CD4-positive, alpha-beta T cell treated with Interleukin-21 for 1 hour (primary cell): Measurements from ENCODE around the gene SUFU.

Source experiments
- DNase-seq: peaks from one replicate; pipeline ENCODE4 v3.0.0-alpha.2; 2020

Gene SUFU

DNA sequence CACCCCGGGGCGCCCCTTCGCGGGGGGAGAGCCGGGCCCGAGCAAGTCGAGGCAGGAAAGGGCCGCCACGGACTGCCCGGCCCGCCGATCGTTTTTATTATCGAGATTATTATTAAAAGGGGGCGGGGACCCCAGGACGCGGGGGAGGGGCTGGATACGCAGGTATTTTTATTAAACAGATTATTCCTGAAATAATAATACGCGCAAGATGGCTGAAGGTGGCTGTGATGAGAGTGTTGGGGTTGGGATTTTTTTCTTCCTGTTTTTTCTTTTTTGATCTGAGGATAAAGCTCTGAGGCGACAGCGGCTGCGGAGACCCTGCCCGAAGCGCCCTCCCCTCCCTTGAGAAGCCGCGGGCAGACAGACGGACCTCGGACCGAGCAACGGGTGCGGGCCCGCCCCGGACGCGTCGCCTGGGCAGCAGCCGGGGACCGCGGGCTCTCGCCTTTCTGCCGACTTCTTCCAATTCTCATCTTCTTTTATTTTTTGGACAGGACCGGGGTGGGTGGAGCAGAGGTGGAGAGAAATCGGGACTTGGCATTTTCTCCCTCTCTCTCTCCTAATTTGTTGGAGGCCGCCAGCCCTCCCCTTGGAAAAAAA is 139.1 kb downstream of the SUFU start:
- DNase-seq, result peak; percentile 66

GRCh38 chr10:102643336-102644065 is 139.7 kb downstream of the SUFU start:
- DNase-seq, result peak; percentile 56

DNA sequence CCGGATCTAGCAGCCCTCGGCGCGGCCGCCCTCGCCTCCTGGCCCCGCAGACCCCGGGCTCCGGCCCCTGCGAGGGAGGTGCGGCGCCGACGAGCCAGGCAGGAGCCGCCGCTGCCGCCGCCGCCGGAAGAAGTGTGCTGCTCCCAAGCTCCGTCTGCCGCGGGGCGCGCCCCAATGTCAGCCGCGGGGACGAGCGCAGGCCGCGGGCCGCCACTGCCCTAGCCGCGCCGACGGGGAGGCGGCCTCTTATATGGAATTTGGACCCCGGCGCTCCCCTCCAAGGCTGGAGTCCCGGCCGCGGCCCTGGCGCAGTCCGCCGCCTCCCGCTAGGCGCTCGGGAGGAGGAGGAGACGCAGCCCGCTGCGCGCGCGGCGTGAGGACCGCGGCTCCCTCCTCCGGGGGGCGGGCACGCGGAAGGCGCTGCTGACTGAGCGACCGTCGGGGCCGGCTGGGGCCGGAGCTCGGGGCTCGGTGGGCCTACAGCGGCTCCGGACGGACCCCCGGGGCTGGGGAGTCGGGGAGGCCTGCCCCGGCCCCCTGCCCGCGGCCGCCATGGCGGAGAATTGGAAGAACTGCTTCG is 140.4 kb downstream of the SUFU start, which contains the start of gene TRIM8:
Gene TRIM8, plus strand, starts transcription at position 414 of the 580 bp plus-strand sequence. Its CDS starts 139 bp downstream, at position 553.
- DNase-seq, result peak; percentile 54

DNA sequence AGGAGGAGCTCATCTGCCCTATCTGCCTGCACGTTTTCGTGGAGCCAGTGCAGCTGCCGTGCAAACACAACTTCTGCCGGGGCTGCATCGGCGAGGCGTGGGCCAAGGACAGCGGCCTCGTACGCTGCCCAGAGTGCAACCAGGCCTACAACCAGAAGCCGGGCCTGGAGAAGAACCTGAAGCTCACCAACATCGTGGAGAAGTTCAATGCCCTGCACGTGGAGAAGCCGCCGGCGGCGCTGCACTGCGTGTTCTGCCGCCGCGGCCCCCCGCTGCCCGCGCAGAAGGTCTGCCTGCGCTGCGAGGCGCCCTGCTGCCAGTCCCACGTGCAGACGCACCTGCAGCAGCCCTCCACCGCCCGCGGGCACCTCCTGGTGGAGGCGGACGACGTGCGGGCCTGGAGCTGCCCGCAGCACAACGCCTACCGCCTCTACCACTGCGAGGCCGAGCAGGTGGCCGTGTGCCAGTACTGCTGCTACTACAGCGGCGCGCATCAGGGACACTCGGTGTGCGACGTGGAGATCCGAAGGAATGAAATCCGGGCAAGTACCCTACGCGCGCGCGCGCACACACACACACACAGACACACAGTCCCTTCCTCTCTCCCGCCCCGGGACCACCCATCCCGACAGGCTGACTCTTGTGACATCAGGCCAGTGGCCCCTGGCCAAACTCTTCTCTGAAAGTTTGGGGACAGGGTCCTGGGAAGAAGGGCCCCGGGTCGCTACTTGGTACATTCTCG is 141.0 kb downstream of the SUFU start:
- peak; percentile 86 for DNase-seq

GRCh38 chr10:102645388-102645740 is 141.6 kb downstream of the SUFU start:
- peak; percentile 69 for DNase-seq

DNA sequence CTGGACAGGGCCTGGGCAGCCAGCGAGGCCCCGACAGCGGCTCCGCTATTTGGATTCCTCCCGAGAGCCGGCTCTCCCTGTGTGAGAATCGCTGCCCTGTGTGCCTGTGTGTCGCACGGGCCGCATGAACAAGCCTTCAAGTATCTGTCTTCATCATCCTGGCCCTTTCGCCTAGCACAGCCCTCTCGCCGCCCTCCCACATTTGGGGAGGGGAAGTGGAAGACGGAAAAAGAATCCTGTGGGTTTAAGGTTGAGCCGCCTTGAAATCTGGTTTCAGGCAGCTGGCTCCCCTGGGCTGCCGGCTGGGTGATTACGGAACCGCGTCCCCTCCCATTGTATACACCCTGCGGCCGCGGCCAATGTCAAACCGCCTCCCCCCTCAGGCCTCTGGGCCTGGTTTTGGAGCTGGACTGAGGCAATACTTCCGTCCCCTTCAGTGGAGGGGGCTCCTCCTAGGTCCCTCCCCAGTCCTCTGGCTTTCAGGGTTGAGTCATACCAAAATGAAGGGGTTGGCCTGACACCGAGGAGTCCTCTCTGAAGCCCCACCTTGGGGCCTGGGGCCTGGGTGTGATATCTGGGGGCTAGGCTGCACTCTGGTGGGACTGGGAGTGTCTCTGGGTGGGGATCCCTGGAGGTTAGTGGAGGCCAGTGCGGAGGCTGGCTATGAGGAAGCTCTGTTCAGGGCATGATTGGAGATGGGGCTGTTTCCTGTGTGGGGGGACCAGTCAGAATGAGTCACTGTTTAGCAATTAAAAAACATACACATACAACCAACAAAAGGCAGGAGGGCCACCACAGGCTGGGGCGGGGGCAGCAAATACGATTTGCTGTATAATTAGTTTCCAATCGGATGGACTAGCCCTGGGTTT is 142.2 kb downstream of the SUFU start:
- peak; percentile 81 for DNase-seq

DNA sequence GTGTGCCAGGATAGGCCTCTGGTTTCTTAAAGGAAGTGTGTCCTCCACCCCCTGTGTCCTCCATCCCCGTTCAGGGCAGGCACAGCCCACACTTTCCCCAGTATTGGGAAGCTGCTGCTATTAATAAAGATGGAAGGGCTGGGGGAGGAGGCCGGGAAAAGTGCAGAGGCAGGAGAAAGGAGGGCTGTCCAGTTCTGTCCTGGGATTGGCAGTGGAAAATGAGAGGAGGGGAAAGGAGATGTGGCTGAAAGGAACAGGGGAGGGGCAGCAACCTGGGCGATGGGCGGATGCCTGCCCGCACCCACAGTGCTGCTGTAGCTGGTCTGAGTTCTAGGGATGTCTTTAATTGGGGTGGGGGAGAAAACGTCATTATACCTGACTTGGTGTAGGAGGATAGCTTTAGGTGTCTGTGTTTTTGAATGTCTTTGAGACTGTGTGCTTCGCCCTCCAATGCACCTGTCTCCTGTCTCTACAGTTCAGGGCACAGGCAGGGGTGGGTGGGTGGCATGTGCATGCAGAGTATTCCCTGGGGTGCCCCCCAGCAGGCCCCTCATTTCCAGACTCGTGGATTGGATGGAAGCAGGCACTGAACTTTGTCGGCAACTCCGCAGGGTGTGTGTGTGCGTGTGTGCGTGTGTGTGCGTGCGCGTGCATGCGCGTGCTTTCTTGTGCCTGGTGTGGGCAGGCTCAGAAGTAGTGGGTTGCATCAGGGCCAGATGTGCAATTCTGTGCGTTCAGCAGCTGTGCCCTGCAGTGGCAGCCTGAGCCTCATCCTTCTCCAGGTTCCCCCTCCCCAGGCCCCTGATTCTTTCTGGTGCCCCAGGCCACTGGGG is 143.1 kb downstream of the SUFU start:
- DNase-seq, result peak; percentile 53

DNA sequence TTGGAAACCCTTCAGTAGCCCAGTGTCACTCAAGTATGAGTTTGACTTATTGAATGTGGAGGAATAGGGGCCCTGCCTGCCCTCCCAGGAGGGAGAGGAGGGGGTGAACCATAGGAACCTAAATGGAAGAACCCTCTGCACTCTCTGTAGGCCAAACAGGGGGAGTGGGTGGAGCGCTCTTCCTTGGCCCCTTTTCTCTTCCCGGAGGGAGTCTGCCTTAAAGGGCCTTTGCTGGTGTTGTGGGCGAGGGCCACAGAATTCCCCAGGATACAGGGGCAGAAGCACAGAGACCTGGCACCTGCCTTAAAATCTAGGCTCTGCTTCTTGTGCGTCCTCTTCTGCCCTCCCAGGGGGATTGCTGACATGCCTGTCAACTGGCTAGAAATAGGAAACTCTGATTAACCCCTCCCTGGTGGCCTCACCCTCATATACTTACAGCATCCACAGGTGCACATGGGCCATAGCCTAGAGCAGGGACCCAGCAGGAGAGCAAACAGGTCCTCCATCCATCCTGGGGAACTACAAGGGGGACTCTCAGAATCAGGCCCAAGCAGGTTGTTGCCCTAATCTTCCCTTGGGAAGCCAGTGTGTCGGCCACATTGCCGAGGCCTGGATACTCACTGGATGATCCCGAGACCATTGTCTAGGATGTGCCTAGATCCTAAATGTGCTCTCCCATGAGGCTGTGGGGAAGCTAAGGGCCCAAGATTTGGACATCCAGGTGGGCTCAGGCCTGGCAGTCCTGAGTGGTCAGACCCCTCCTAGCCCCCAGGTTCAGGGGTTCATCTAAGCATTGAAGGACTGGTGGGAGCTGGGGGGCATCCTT is 143.9 kb downstream of the SUFU start:
- DNase-seq, result no peak

DNA sequence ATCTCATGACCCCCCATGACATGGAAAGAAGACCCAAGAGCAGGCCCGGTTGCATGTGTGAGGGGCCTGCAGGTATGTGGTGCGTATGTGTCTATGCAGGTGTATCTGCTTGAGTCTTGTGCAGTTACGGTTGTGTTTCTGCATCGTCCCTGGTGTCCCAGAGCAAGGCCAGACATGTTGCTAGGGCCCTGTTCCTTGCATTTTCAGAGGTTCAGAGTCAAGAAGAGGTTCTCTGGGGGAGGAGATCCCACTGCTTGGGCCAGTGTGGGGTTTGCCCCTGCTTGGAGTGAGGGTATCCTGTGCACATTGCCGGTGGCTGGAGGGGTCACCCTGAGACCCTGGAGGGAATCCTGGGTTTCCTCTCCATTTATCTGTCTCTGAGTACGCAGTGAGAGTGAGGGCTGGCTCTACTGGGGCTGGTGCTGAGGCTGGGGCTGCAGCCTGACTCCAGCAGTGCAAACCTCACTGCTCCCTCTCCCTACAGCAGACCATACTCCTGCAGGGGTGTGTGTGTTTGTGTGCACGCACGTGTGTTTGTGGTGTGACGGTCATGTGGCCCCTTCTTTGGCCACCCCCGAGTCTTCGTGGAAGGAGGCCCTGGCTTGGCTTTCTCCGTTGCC is 144.6 kb downstream of the SUFU start:
- no peak for DNase-seq

- DNase-seq, result peak; percentile 31
Observed at GRCh38 chr10:102648889-102649796, 145.4 kb downstream of the SUFU start.

GRCh38 chr10:102649797-102650654 is 146.3 kb downstream of the SUFU start:
- no peak for DNase-seq

DNA sequence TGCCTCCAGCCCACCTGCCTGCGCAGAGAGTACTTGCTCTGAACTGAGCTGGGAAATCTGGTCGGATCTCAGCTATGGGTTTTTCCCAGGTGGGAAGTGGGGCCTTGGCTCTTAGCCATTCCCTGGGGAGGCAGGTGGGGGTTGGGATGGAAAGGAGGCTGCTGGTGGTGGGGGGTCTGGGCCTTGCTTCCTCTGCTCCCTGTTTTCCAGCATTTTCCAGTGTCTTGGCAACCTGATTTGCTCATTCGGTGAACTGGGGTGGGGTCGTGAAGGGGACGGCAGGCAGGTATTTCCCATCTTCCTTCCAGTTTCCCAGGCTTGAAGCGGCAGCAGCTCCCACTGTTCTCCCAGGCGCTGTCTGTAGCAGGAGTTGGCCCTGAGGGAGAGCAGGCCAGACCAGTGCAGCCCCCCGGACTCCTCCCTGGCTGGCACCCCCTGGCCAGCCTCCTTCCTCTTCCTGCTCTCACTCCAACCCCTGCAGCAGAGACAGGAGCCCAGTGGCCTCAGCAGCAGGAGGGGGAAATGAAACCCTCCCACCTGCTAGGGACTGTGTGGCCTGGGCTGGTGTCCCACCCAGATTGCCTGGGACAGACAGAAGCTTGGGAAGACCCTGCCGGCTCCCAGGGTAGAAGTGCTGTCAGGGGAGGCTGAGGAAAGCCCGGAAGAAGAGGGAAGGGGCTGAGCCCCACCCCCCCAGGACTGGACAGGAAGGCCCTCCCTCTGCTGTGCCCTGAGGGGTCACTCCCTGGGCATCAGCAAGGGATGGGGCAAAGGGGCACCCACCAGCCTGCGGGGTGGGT is 147.1 kb downstream of the SUFU start:
- no peak for DNase-seq

- DNase-seq, result no peak
Observed at GRCh38 chr10:102651455-102652169, 147.8 kb downstream of the SUFU start.

DNA sequence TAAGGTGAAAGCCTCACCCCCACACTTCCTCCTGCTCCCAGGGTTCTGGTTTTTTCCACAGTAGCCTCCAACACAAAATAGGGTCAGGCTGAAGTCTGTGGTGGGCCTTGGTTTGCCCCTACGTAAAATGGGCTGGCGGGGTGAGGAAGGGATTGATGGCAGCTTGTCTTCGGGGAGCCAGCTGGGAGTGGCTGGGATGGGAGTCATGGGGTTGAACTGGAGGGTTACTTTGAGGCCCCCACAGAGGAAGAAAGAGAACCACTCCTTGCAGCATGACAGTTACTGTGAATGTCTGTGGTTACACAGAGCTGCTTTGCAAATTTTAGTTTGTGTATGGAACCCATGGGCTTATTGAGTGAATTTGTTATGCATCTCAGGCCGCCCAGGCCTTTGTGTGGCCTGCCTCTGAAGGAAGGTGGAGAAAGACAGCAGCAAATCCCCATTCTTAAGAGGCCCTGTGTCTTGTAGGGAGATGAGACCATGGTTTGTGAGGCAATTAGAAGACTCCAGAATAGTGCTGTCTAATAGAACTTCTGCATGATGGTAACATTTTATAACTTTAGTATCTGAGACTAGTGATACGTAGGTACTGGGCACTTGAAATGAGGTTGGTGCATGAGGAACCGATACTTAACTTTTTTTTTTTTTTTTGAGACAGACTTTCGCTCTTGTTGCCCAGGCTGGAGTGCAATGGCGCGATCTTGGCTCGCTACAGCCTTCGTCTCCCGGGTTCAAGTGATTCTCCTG is 148.6 kb downstream of the SUFU start:
- DNase-seq, result no peak

- DNase-seq, result no peak
Observed at GRCh38 chr10:102653060-102653459, 149.3 kb downstream of the SUFU start.

DNA sequence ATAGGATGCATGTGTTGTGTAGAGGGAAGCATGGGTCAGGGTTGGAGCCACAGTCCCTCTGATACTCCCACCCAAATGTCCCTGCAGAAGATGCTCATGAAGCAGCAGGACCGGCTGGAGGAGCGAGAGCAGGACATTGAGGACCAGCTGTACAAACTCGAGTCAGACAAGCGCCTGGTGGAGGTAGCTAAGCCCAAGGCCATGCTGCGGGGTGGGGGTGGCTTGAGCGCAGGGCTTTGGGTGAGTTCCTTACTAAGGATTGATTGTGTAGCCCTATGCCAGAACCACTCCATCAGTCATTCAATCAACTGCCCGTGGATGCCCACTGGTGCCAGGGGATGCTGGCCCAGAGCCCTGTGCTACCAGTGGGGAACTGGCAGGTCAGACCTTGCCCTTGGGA is 150.8 kb downstream of the SUFU start:
- DNase-seq, result no peak
